DMS114 treated with DMSO at 0.1 percent for 48 hours (cell line): ENCODE measurements around the gene BANP.
"Not testable (repeated sequence)": the region's sequence is repeated elsewhere in the genome, so short reads cannot be mapped to it uniquely, and the experiment has no call there.

Experiments used
- DNase-seq: peaks from one replicate; lab custom pipeline; 2025; ENCODE audit not compliant: unreplicated experiment; lab: John Stamatoyannopoulos, UW

The BANP gene

DNA sequence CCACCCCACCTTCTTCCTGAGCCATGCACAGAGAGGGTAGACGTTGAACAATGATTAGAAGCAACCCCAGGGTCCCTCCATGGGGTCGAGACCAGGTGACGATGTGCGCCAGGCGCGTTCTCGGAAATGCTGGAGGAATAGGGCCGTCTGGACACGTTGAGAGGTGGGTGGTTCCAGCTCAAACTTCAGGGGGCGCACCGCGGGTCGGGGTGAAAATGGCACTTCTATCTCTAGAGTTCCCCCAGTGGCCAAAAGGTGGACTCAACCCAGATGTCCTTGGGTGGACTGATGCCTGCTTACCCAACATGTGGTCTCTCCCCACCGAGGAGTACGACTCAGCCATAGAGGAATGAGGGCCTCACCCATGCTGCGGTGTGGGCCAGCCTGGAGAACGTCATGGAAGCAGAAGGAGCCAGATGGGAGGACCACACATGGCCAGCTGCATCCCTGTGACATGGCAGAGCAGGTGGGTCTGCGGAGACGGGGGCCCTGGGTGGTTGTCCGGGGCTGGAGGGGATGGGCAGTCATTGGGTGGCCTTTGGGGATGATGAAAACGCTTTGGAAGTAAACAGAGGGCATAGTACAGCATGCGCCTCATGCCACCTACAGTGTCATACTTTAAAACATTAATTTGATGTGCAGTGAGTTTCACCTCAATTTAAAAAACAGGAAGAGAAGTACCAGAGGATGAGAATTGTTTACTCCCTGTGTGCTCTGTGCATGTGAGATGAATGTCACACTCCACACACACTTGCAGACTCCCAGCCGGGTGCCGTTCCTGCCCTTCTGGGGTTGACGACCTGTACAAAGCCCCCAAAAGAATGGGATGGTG, 147.7 kb downstream of the BANP start:
- not testable (repeated sequence) for DNase-seq

DNA sequence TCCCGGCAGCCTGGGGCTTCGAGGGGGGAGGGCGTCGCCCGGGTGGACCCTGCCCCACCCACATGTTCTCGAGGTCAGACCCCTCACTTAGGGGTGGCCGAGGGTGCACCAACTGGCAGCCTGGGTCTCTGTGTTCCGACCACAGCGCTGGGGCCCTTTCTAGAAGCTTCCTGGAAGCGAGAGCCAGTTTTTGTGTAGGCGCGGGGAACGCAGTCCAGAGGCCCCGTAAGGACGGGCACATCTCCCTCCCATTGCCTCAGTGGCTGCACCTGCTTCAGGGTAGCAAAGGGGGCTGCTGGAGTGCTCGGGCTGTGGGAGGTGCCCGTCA, 148.3 kb downstream of the BANP start:
- DNase-seq: no peak

DNA sequence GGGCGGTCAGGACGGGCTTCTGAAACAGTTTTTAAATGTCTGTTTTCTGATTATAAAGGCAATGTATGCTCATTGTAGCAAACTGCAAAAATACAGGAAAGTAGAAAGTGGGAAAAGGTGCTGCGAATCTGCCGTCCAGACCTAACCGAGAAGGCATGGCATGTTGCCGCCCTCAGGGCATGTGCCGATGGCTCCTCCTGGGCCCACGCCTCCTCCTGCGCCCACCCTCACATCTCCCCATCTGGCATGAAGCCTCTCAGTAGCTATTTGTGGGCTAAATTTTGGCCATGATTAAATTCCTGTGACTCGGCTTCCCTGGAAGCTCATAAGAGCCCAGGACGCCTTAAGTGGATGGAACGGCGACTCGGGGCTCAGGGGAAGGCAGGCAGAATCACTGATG, 148.7 kb downstream of the BANP start:
- not testable (repeated sequence) for DNase-seq

DNA sequence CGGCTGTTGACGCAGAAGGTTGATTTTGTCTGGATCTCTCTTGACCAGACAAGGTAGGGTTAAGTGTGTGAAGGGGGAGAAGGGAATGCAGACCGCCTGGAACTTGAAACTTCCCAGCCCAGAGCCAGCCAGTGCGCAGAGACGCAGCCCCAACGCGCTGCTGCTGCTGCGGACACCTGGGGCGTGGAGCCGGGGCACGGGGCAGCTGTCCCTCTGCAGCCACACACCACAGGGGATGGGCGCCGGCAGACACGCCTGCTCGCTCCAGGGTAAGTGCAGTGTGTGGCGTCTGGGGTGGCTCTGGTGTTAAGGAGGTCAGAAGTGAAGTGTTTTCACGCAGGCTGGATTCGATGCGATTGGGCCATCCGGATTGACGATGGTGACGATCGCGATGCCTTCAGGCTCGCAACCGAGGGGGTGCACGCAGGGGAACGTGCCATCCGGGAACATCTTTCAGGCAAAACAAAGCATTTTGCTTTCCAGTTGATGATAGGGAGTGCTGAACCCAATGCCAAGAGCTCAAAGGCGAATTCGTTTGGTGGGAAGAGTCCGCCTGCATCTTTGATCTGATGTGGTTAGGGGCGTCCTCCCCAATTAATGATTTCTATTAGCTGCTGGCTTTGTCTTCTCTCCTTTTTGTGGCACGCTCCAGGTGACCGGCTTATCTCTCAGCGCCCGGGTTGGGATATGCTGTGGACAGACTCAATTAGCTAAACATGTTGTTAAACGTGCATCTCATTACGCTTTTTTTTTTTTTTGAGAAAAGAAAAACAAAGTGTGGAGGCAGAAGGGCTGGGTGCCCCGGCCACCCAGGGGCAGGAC, 149.8 kb downstream of the BANP start:
- not testable (repeated sequence) for DNase-seq

DNA sequence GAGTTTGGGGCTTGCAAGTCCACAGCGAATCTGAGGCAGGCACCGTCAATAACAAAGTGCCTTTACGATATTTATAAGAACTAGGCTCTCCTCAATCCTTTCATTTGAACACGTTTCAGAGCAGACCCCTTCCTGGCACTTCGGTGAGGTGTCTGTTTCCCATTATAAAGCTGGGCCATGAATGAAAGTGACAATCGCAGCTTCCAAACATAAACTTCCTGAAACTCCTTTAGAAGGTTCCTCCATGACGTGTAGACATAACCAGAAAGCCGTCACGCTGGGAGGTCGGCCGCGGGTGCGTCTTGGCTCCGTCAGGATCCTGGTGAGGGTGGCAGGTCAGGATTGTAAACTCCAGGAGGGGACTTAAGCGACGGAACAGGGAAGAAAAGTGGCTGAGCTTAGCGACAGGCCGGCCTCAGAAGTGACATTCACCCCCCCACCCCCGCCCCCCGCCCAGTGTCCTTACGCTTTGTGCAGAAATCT, 150.4 kb downstream of the BANP start:
- not testable (repeated sequence) for DNase-seq

DNA sequence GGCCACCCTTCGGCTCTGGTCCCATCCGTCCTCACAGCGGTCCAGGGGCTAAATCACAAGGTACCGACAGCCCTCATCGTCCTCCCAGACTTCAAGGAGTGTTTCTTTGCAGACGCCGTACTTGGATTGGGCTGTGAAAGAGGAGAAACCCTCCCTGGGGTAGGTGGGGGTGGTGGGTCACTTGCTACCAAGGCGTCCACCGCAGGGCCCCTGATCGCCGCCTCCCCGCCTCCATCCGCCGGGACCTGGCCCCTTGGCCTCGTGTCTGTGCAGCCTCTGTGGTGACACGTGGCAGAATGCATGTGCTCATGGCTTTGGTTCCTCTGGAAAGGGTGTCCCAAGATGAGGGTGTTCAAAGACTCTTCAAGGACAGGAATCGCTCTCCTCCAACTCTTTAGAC, 151.4 kb downstream of the BANP start:
- no peak for DNase-seq

DNA sequence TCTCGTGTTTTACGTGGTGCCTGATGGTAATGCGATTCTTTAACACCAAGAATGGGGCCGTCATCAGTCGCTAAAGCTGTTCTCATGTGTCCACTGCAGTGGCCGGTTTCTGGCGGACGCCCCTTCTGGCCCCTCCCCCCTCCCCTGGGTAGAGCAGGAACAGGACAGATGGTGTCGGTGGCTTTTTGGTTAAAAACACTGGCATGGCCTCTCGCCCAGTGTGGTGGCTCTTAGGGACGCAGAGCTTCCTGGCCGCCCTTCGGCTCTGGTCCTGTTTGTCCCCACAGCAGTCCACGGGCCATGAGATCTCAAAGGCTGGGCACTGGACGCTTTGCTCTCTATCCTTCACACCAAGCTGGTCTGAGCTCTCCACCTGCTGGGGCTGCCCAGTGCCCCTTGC, 151.8 kb downstream of the BANP start:
- no peak for DNase-seq

DNA sequence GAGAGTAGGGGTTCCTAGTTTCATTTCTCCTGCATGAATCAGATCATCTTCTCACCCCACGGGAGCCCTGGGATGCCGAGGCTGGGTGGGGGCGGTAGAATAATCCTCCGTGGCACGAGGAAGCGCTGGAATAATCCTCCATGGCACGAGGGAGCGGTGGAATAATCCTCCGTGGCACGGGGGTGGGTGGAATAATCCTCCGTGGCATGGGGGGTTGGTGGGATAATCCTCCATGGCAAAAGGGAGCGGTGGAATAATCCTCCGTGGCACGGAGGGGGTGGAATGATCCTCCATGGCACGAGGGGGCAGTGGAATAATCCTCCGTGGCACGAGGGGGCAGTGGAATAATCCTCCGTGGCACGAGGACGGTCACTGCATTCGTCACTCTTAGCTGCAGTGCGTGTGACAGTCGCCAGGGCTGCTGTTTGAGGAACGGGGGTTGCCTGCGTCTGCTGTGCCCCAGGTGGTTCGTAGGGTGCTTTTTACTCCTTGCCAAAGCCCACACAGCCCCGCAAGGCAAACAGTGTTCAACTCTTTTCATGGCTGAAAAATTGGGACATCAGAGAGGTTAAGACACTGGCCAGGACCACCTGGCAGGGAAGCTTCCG, 152.5 kb downstream of the BANP start:
- DNase-seq: no peak

DNA sequence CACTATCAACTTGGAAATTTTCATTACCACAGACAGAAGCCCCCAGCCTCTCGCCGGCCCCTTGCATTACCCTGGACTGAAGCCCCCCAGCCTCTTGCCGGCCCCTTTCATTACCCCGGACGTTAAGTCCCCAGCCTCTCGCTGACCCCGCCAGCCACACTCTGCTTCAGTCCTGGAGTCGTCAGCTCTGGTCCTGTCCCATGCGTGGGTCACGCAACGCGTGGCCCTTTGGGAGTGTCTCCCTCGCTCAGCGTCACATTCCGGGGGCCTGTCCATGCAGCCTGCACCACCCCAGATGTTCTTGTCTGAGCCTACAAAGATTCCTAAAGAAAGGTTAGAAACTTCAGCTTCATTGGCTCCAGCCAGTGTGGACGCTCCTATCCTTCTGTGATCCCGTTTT, 153.1 kb downstream of the BANP start:
- DNase-seq: not testable (repeated sequence)

DNA sequence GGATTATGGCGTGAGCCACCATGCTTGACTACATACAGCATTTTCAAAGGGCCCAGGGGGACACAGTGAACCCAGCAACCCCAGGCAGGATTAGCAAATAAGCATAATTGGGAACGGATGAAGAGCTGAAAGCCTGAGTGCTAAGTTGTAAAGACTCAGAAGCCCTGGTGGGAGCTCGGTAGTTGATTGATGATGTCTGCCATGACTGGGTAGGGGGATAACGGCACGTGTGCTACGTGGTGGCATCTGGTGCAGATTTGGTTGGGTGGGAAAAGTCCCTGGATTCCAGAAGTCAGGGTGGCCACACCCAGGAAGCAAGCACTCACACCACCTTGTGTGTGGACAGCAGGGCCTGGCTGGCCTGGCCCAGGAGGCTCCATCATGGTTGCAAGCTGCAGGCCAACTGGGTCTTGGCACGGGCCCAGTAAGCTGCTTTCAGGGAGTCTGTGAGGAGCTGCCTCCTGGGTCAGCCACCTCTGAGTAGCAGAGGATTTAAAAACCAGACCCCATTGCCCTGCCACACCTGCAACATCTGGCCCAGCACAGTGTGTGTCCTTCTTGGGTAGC, 154.4 kb downstream of the BANP start:
- DNase-seq: not testable (repeated sequence)

DNA sequence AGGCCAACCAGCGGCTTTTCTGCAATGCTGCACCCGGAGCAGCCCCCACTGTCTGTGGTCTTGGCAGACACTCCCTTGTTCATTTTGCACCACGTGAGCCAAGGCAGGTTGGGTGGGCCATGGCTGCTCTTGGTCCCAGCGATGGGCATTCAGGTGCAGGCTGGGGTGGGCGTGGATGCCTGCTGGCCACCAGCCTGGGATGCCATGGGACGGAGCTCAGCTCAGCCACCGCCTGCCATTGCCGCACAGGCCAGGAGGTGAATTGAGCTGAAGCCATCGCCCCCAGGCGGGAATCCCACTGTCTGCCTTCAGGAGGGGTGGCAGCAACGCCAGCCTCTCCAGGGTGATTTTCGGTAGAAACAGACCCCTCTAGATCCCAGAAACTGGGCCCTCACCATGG, 155.3 kb downstream of the BANP start:
- DNase-seq: not testable (repeated sequence)

DNA sequence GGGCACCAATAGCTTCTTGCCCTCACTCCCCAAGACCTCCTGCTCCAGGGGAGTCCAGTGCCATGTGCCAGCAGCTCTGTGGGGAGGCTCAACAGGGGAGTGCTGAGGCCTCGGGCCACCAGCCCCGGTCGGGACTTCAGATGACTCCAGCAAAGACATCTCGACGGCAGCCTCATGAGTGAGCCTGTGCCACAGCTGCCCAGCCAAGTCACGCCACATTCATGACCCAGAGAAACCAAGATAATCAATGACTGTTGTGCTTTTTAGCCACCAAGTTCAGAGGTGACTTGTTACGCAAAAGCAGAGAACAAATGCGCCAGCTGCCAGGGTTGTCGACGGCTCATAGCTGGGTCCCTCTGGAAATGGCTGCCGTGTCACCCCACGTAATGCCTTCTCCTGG, 157.5 kb downstream of the BANP start:
- no peak for DNase-seq

DNA sequence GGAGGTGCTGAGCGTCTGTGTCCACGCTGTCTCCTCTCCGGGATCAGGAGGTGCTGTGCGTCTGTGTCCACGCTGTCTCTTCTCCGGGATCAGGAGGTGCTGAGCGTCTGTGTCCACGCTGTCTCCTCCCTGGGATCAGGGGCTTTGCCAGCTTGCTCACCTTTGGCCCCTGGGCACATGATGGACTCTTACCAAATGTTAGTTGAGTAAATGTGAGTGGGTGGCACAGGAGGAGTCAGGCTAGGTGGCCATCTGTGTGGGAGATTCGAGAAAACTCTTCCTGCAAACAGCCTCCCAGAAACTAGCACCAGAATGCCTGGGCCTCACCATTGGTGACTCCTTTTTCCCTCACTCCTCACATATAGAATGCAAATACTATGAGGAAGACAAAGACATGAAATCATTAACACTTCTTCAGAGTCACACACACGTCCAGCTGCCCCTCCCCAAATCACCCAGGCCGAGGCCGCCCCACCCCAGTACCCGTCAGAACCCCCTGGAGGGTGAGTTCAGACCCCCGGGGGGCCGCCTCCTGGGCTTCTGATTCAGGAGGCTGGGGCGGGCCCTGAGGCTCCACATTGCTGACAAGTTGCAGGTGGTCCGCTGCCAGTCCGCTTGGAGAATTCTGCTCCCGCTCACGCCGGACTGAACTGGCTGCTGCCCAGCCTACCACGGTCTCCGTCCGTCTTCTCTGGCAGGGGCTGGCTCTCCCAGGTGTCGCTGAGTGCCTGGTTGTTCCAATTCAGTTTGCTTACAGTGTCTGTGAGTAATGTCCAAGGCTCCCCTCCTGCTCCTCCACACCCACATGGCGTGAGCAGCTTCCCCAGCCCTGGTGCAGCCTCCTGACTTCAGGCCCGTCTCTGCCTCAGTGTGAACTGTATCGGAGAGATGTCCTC, 158.7 kb downstream of the BANP start:
- not testable (repeated sequence) for DNase-seq

DNA sequence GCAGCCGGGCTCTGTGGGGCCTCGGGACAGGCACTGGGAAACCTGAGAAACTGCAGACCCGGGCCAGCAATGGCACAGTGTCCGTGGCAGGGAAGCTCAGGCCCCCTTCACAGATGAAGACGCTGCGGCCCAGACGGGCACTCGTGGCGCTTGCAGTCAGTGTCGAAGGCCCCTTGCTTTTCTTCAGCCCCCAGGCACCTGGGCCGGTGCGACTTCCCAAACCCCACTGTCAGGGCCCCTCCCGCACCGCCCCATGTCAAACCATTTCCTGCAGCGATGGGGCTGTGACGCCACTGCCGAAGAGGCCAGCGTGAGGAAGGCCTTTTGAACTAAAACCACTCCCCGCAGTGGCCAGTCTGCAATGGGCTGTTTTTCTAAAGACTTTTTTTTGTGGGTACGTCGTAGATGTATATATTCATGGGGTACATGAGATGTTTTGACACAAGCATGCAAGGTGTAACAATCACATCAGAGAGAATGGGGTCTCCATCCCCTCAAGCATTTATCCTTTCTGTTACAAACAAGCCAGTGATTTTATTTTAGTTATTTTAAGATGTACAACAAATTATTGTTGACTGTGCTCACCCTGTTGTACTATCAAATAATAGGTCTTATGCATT, 159.8 kb downstream of the BANP start:
- not testable (repeated sequence) for DNase-seq

DNA sequence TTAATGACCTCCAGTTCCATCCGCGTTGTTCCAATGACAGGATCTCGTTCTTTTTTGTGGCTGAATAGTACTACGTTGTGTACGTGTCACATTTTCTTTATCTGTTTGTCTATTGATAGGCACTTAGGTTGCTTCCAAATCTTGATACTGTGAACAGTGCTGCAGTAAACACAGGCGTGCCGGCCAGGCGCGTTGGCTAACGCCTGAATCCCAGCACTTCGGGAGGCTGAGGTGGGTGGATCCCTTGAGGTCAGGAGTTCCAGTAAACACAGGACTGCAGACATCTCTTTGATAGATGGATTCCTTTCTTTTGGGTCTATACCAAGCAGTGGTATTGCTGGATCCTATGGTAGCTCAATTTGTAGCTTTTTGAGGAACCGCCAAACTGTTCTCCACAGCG, 160.7 kb downstream of the BANP start:
- not testable (repeated sequence) for DNase-seq

DNA sequence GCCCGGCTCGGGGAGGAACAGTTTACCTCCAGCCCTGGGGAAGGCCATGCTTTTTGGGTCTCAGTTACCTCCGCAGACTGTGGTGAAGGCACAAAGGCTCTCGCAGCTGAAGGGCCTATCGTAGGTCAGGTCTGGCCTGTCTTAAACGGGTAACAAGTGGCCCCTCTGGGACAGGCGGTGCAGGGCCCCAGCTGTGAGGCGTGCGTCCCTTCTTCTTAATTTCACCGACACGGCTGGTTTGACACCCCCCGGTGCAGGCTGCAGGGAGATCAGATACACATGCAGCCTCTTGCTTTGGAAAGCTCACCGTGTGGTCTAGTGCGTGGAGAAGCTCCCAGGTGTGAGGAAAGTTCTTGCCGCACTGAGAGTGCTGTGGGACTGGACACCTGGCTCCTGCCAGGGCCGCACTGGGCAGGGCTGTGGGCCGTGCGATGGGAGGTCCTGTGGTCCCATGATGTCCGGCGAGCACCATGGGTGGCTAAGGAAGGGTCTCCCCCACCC, 162.4 kb downstream of the BANP start:
- DNase-seq: no peak

DNA sequence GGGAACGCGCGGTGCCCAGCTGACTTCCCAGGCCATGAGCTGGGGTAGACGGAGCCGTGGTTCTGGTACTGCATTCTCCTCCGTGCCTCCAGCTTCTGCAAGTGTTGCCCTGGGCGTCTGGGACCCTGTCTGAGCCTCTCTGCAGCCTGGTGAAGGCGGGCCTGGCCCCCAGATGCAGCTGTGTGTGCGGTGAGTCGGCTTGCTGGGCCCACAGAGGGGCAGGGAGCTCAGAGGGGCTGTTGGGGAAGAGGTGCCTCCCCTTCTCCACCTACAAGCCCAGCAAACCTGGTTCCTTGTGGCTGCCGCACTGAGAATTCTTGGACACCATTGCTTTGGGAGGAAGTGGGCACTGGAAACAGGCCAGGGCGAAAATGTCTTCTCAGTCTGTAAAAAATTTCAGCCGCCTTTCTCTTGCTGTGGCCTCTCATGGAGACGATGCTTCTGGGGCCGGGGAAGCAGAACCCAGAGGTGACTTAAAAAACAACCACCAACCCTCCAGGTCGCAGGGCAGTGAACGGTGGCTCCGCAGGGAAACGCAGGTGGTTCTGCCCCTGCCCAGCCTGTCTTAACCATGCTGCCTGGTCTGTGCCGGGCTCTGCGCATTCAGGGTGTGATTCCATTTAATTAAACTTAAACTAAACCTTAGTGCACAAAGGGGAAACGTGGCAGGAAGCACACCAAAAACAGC, 163.5 kb downstream of the BANP start:
- not testable (repeated sequence) for DNase-seq

DNA sequence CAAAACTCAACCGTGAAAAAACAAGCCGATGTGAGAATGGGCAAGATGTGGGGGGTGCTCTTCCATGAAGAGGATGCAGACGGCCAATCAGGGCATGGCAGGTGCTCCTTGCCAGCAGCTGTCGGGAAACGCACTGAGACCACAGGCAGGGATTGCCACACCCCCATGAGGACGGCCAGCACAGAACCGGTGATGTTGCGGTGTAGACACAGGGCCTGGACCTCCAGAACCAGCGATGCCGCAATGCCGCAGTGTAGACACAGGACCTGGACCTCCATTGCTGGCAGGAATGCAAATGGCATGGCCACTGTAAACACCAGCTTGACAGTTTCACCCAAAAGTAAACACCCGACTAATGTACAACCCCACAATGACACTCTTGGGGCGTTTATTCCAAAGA, 164.9 kb downstream of the BANP start:
- no peak for DNase-seq

DNA sequence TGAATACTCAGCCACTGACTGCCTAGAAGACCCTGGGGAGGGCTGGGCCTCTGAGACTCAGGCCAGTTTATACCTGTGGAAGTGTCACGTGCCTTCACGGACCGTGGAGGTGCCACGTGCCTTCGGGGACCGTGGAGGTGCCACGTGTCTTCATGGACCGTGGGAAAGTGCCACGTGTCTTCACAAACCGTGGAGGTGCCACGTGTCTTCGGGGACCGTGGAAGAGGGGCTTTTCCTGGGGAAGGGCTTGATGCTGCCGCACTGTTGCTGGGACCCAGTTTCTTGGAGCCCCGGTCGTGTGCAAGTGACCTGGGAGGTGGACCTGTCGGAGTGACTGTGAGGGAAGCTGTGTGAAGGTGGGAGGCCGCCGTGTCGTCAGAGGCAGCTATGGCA, 166.2 kb downstream of the BANP start:
- DNase-seq: no peak
